NCI-H1417 treated with DMSO at 0.1 percent for 48 hours (cell line): ENCODE measurements around the gene HTT-AS.
"Not testable (repeated sequence)": the region's sequence is repeated elsewhere in the genome, so short reads cannot be mapped to it uniquely, and the experiment has no call there.

Source experiments
- DNase-seq: peaks from one replicate; lab custom pipeline; 2025; lab: John Stamatoyannopoulos, UW

The HTT-AS gene

GRCh38 chr4:3074078-3074845 lies at the start of gene HTT-AS, which contains the start of gene HTT:
HTT-AS (minus strand) TSS chr4:3074538.
HTT (plus strand) TSS chr4:3074681; CDS start chr4:3074826, 145 bp downstream.
- DNase-seq = peak; percentile 70

GRCh38 chr4:3123181-3123671 lies 48.9 kb upstream of the HTT-AS start:
- DNase-seq = no peak

GRCh38 chr4:3122081-3122563 lies 47.8 kb upstream of the HTT-AS start:
- DNase-seq = no peak

- no peak for DNase-seq
Observed at GRCh38 chr4:3121596-3121995, 47.3 kb upstream of the HTT-AS start.

- no peak for DNase-seq
Observed at GRCh38 chr4:3121110-3121509, 46.8 kb upstream of the HTT-AS start.

- no peak for DNase-seq
Observed at GRCh38 chr4:3119464-3119863, 45.1 kb upstream of the HTT-AS start.

GRCh38 chr4:3118312-3118711 lies 44.0 kb upstream of the HTT-AS start:
- no peak for DNase-seq

GRCh38 chr4:3116955-3117354 lies 42.6 kb upstream of the HTT-AS start:
- no peak for DNase-seq

- DNase-seq = no peak
Observed at GRCh38 chr4:3115637-3116270, 41.4 kb upstream of the HTT-AS start.

- DNase-seq = no peak
Observed at GRCh38 chr4:3114377-3114776, 40.0 kb upstream of the HTT-AS start.

GRCh38 chr4:3112609-3113469 lies 38.5 kb upstream of the HTT-AS start:
- no peak for DNase-seq

- no peak for DNase-seq
Observed at GRCh38 chr4:3112201-3112600, 37.9 kb upstream of the HTT-AS start.

GRCh38 chr4:3111461-3111860 lies 37.1 kb upstream of the HTT-AS start:
- DNase-seq = no peak

GRCh38 chr4:3108211-3108610 lies 33.9 kb upstream of the HTT-AS start:
- no peak for DNase-seq

- DNase-seq = no peak
Observed at GRCh38 chr4:3107691-3108121, 33.4 kb upstream of the HTT-AS start.

GRCh38 chr4:3107271-3107670 lies 32.9 kb upstream of the HTT-AS start:
- DNase-seq = no peak

- no peak for DNase-seq
Observed at GRCh38 chr4:3106339-3107186, 32.2 kb upstream of the HTT-AS start.

GRCh38 chr4:3098346-3098745 lies 24.0 kb upstream of the HTT-AS start:
- DNase-seq = no peak

GRCh38 chr4:3096202-3096601 lies 21.9 kb upstream of the HTT-AS start:
- DNase-seq = no peak

GRCh38 chr4:3094701-3095100 lies 20.4 kb upstream of the HTT-AS start:
- DNase-seq = not testable (repeated sequence)

- DNase-seq = no peak
Observed at GRCh38 chr4:3091464-3091863, 17.1 kb upstream of the HTT-AS start.
